HCT116 (cell line): Measurements from ENCODE around the gene BTNL2. TPM values are rescaled to one million over a fixed set of nuclear protein-coding genes. Genes with fewer than 3 reads are reported as not detected.
A peak's percentile ranks its signal among the peaks of the same experiment; 100 is the strongest.

Experiments used
- ATAC-seq: fragments of 200-7000 bp; cut with Tn5 transposase; 2 replicates; pipeline ENCODE4 v1.9.1; 2020; ENCODE audit warnings: mild to moderate bottlenecking, moderate library complexity
- BruUV-seq: library from RNA; stranded (reverse); fragments of 400-500 nt; replicated peaks from 2 replicates; lab custom pipeline; 2021; lab: Mats Ljungman, UMichigan
- CTCF ChIA-PET: fragments of 300-600 bp; sonication (Branson Sonifier 250); formaldehyde crosslinking; loops from one replicate; lab custom pipeline; 2021; ENCODE audit warnings: antibody characterized with exemption; lab: Charles Lee
- POLR2A ChIA-PET: fragments of 300-600, 350-600 bp; sonication (Branson Sonifier 250); formaldehyde crosslinking; loops from one replicate; lab custom pipeline; 2021; ENCODE audit warnings: antibody characterized with exemption; lab: Charles Lee
- RAD21 ChIA-PET, 2 experiments: fragments of 300-600 bp; sonication (Branson Sonifier 250); formaldehyde crosslinking; loops; one replicate each; lab custom pipeline; 2023; ENCODE audit warnings: low total read pairs in 2 of 2; ENCODE audit not compliant: uncharacterized antibody in 2 of 2, unreplicated experiment in 2 of 2, low non-redundant PET in 1 of 2; lab: Charles Lee
- DNase-seq: peaks from one replicate; pipeline ENCODE4 v3.0.0-alpha.2; 2010; ENCODE audit warnings: low read depth, low spot score
- H2AFZ ChIP-seq: fragments of 200-600 bp; shearing (Covaris generic), sonication (generic); 2 replicates; pipeline ENCODE4 v1.6.1; 2017; ENCODE audit warnings: low read depth, mixed run types, mixed read lengths, antibody characterized with exemption, low read length; ENCODE audit not compliant: poor library complexity, severe bottlenecking
- H3K27ac ChIP-seq: 2 replicates; pipeline ENCODE4 v1.5.1; 2012; ENCODE audit warnings: low read depth, low read length
- H3K27me3 ChIP-seq: fragments of 200-600 bp; sonication (generic); 2 replicates; pipeline ENCODE4 v1.6.1; 2016; ENCODE audit warnings: mixed run types, low read length, mixed read lengths; ENCODE audit not compliant: insufficient read depth
- H3K36me3 ChIP-seq, 2 experiments: fragments of 200-500 bp in 1 of 2; fragments of 200-600 bp in 1 of 2; sonication (Bioruptor generic) in 1 of 2; sonication (generic) in 1 of 2; 2 replicates each; pipeline versions ENCODE4 v1.5.1 to v1.6.1; 2014 to 2016; ENCODE audit warnings: low read length in 2 of 2, inconsistent platforms in 1 of 2, mixed read lengths in 1 of 2, mixed run types in 1 of 2; ENCODE audit not compliant: insufficient read depth in 2 of 2, control insufficient read depth in 1 of 2
- H3K4me1 ChIP-seq, 2 experiments: fragments of 200-600 bp in 1 of 2; sonication (generic) in 1 of 2; 2 replicates each; pipeline versions ENCODE4 v1.5.1 to v1.6.1; 2012 to 2017; ENCODE audit warnings: low read length in 2 of 2, inconsistent platforms in 1 of 2, mild to moderate bottlenecking in 1 of 2, mixed read lengths in 1 of 2, mixed run types in 1 of 2, moderate library complexity in 1 of 2; ENCODE audit not compliant: insufficient read depth in 2 of 2, control insufficient read depth in 1 of 2
- H3K4me2 ChIP-seq: fragments of 200-600 bp; sonication (generic); 2 replicates; pipeline ENCODE4 v1.6.1; 2017; ENCODE audit warnings: mixed run types, low read length, mixed read lengths
- H3K4me3 ChIP-seq, 2 experiments: fragments of 200-600 bp in 1 of 2; sonication (generic) in 1 of 2; replicated peaks in 1 of 2; 2 replicates each; pipeline ENCODE4 v1.5.1; 2011 to 2016; ENCODE audit warnings: low read length in 2 of 2, control low read depth in 1 of 2, low read depth in 1 of 2, mild to moderate bottlenecking in 1 of 2, mixed read lengths in 1 of 2, mixed run types in 1 of 2
- H3K79me2 ChIP-seq: fragments of 200-600 bp; sonication (generic); 2 replicates; pipeline ENCODE4 v1.6.1; 2017; ENCODE audit warnings: mild to moderate bottlenecking, mixed run types, low read length, moderate library complexity, mixed read lengths; ENCODE audit not compliant: insufficient read depth
- H3K9ac ChIP-seq: fragments of 200-600 bp; sonication (generic); 2 replicates; pipeline ENCODE4 v1.6.1; 2016; ENCODE audit warnings: low read length, mixed read lengths
- H3K9me2 ChIP-seq: fragments of 200-600 bp; sonication (generic), shearing (Covaris generic); 2 replicates; pipeline ENCODE4 v1.6.1; 2017; ENCODE audit warnings: mixed run types, mild to moderate bottlenecking, moderate library complexity; ENCODE audit not compliant: insufficient read depth
- H3K9me3 ChIP-seq, 2 experiments: fragments of 200-500 bp in 1 of 2; fragments of 200-600 bp in 1 of 2; sonication (Bioruptor generic) in 1 of 2; sonication (generic) in 1 of 2; 2 replicates each; pipeline ENCODE4 v1.6.1; 2014 to 2017; ENCODE audit warnings: low read length in 2 of 2, mixed read lengths in 2 of 2, inconsistent platforms in 1 of 2, low read depth in 1 of 2, mild to moderate bottlenecking in 1 of 2, mixed run types in 1 of 2, moderate library complexity in 1 of 2; ENCODE audit not compliant: control insufficient read depth in 1 of 2, insufficient read depth in 1 of 2
- H4K20me1 ChIP-seq: fragments of 200-600 bp; sonication (generic), shearing (Covaris generic); 2 replicates; pipeline ENCODE4 v1.6.1; 2017; ENCODE audit warnings: mixed run types, mild to moderate bottlenecking, moderate library complexity; ENCODE audit not compliant: insufficient read depth
- ATF3 ChIP-seq: IDR thresholded peaks from 2 replicates; pipeline ENCODE4 v1.6.1; 2012
- EGR1 ChIP-seq: IDR thresholded peaks from 2 replicates; pipeline ENCODE4 v1.6.1; 2012; ENCODE audit warnings: low read depth
- EZH2phosphoT487 ChIP-seq: fragments of 200-600 bp; IDR thresholded peaks from 2 replicates; pipeline ENCODE4 v1.6.1; 2018; ENCODE audit warnings: antibody characterized with exemption, borderline replicate concordance
- MAX ChIP-seq: IDR thresholded peaks from 2 replicates; pipeline ENCODE4 v1.6.1; 2012
- POLR2AphosphoS5 ChIP-seq: IDR thresholded peaks from 2 replicates; pipeline ENCODE4 v1.6.1; 2011; ENCODE audit warnings: mild to moderate bottlenecking, low read depth, low read length, moderate library complexity
- SRF ChIP-seq: IDR thresholded peaks from 2 replicates; pipeline ENCODE4 v1.6.1; 2012; ENCODE audit warnings: low read depth
- YY1 ChIP-seq: IDR thresholded peaks from 2 replicates; pipeline ENCODE4 v1.6.1; 2011; ENCODE audit warnings: low read length, low read depth, moderate library complexity, mild to moderate bottlenecking; ENCODE audit not compliant: insufficient replicate concordance; ENCODE audit errors: extremely low read depth
- ZNF274 ChIP-seq: fragments of 200-500 bp; sonication (Bioruptor generic); IDR thresholded peaks from 2 replicates; pipeline ENCODE4 v1.6.1; 2014; ENCODE audit warnings: mild to moderate bottlenecking, low read depth, low read length, inconsistent platforms
- intact Hi-C: fragments of 100-400 bp; cut with micrococcal nuclease; formaldehyde crosslinking; loops from 2 replicates; pipeline ENCODE4 v1.10.0; 2022
- total RNA-seq: library from RNA; stranded (reverse); gene quantifications from one replicate; pipeline ENCODE4 v1.2.1, GENCODE V29; 2021; ENCODE audit not compliant: unreplicated experiment
- TF ChIP-seq, protein P1 (sequence below): IDR thresholded peaks from 2 replicates; pipeline ENCODE4 v1.6.1; 2011; ENCODE audit warnings: mild to moderate bottlenecking, low read length, moderate library complexity; ENCODE audit not compliant: insufficient replicate concordance; ENCODE audit errors: extremely low read depth

Gene BTNL2
- total RNA-seq, 1 experiment from 2014 or later: not detected

DNA sequence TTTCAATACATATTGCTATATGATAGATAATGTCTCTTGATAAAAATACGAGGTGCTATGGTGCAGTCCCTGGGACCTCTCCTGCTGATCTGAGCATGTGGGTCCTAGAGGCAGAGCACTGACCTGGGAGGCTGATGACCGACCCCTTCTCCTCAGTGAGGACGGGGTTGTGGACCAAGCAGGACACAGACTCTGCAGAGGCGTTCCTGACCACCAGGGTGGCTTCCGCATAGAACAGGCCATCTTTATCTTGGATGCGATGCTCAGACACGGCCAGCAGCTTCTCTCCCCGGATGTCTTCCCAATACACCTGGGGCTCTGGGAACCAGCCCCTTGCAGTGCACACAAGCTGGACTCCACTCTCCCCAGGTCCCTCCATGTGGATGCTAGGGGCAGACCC, 4.2 kb downstream of the BTNL2 start:
- Histone ChIP-seq H3K9me3 (no peaks in the 10 kb centered on the region), H3K4me1 (no peaks in the 10 kb centered on the region; a peak in 1 of 4 replicates), H3K36me3 (no peaks in the 10 kb centered on the region), H3K27me3 (no peaks in the 10 kb centered on the region), H3K27ac (no peak overlapping the region), H3K9me2 (no peaks in the 10 kb centered on the region), H3K9ac (no peak overlapping the region), H3K4me2 (no peak overlapping the region), H2AFZ (no peak overlapping the region), H3K79me2 (no peaks in the 10 kb centered on the region), H3K4me3 (no peak overlapping the region)
- CTCF ChIA-PET: interaction anchor here (1.8 to 2.9 kb wide), 2 partner anchors 11 to 383 kb away, joined by 8 to 11 read pairs; no protein-coding TSS in a partner anchor
- no TSS peak for BruUV-seq
- RAD21 ChIA-PET: no interaction called here
- ATAC-seq: 0 out of 2 replicates have a peak, but pooled peaks have one; percentile 22
- POLR2A ChIA-PET: no interaction called here
- intact Hi-C loops: no loop called here
- no peak for DNase-seq
- TF ChIP-seq EGR1: no peak
- TF ChIP-seq EZH2phosphoT487: no peak
- no peak for TF ChIP-seq ZNF274
- no peak for TF ChIP-seq POLR2AphosphoS5
- no peak for TF ChIP-seq YY1
- no peak for TF ChIP-seq MAX
- no peak for TF ChIP-seq SRF
- TF ChIP-seq, protein P1, sequence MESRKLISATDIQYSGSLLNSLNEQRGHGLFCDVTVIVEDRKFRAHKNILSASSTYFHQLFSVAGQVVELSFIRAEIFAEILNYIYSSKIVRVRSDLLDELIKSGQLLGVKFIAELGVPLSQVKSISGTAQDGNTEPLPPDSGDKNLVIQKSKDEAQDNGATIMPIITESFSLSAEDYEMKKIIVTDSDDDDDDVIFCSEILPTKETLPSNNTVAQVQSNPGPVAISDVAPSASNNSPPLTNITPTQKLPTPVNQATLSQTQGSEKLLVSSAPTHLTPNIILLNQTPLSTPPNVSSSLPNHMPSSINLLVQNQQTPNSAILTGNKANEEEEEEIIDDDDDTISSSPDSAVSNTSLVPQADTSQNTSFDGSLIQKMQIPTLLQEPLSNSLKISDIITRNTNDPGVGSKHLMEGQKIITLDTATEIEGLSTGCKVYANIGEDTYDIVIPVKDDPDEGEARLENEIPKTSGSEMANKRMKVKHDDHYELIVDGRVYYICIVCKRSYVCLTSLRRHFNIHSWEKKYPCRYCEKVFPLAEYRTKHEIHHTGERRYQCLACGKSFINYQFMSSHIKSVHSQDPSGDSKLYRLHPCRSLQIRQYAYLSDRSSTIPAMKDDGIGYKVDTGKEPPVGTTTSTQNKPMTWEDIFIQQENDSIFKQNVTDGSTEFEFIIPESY: no peak
- TF ChIP-seq ATF3: no peak
- TF ChIP-seq, all 23 proteins: peak for 0
- no peaks in the 10 kb centered on the region for H4K20me1 ChIP-seq
